Epithelial cell of prostate (primary cell): Measurements from ENCODE around the gene SULT1A2.
"Not testable (repeated sequence)": the region's sequence is repeated elsewhere in the genome, so short reads cannot be mapped to it uniquely, and the experiment has no call there.

Experiments
- DNase-seq: peaks from one replicate; pipeline ENCODE4 v3.0.0-alpha.2; 2011; ENCODE audit warnings: low read depth, low spot score
- H3K27ac ChIP-seq: fragments of 450-650 bp; 2 replicates; pipeline ENCODE4 v1.5.1; 2017; ENCODE audit warnings: mild to moderate bottlenecking

Gene SULT1A2

DNA sequence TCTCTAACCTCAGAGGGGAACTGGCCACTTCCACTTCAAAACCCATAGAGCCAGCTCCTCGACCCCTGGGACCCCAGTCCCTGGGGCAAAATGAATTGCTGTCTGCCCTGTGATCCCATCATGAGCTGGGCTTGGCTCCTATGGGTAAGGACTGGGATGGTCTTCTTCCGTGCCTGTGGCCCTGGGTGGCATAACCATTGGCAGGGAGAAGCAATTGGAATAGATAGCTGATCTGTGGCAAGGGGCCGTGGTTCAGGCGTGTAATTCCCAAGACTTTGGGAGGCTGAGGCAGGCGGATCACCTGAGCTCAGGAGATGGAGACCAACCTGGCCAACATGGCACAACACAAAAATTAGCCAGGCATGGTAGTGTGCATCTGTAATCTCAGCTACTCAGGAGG lies 4.3 kb downstream of the SULT1A2 start:
- no peak for DNase-seq

DNA sequence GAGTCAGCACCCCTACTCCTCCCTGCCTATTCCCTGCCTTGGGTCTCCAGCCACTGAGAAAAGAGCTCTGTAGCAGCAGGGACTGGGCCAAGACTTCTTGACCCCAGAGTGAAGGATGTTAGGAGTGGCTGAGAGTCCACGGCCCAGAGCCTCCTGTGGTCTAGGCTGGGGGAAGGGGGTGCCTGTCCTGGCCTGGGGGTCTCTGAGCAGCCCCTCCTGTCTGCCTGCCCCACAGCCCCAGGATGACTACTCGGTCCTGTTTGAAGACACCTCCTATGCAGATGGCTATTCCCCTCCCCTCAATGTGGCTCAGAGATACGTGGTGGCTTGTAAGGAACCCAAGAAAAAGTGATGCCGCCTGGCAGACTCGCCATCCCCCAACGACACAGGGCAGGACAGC lies 5.5 kb downstream of the SULT1A2 start:
- no peak for DNase-seq
- no peak overlapping the region for H3K27ac ChIP-seq

More for the DNA sequence above, 4.3 kb downstream of the SULT1A2 start:
- no peak overlapping the region for H3K27ac ChIP-seq

DNA sequence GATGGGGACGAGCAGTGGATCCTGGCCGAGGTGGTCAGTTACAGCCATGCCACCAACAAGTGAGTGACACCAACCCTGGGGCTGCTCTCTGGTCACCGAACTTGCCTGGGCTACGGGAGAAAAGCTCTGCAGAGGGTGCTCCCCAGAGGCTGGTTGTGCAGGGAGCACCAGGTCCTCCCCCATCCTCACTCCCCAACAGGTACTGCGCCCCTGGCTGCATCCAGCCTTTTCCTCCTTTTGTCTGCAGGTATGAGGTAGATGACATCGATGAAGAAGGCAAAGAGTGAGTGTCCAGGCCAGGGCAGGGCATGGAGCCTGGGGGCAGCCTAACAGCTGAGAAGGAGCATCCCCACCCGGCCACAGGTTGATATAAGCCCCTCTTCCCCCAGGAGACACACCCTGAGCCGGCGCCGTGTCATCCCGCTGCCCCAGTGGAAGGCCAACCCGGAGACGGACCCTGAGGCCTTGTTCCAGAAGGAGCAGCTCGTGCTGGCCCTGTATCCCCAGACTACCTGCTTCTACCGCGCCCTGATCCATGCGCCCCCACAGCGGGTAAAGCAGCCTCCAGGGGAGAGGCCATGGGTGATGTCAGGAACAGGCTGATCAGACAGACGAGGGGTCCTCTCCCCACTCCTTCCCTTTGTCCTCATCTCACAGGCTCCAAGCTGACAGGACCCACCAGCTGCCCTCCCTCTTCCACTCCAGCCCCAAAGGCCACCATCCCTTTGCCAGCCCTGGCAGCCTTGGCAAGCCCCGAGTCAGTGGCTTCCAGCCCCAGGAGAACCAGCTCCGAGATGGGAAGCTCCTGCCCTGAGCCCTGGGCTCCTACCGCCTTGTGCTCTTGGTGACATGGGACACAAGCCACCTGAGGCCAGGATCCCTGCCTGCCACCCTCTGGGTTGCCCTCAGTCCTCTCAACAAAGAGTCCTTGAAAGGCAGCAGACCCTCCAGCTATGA lies 6.2 kb downstream of the SULT1A2 start:
- no peak overlapping the region for H3K27ac ChIP-seq

DNA sequence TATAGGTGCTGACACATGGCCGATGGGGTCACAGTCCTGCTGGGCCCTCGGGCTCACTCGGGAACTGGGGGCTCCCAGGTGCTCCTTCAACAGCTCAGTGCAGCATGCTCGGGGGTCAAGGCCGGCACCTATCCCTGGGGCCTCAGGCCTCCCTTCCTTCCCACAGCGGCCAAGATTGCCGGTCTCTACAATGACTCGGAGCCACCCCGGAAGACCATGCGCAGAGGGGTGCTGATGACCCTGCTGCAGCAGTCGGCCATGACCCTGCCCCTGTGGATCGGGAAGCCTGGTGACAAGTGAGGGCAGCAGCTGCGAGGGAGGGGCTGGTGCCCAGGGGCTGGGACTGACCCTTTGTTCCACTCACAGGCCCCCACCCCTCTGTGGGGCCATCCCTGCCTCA lies 6.9 kb downstream of the SULT1A2 start:
- no peak for DNase-seq
- no peak overlapping the region for H3K27ac ChIP-seq

More for the DNA sequence above, 6.2 kb downstream of the SULT1A2 start:
- DNase-seq, result no peak

DNA sequence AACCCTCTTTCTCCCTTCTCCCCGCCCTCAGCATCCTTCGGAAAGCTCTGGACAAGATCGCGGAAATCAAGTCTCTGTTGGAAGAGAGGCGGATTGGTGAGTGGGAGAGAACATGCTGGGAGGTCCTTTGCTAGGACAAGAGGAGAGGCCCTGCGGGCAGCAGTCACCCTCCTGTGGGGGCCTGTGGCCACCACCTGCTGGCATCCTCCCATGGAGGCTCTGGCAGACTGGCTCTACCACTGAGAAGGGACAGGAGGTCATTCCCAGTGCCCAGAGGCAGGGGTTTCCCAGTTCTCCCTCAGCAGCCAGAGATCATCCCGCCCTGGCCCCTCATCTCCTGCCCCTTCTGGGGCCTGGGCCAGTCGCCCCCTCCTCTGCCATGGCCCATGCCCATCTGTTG lies 7.8 kb downstream of the SULT1A2 start:
- no peak for DNase-seq
- no peak overlapping the region for H3K27ac ChIP-seq

DNA sequence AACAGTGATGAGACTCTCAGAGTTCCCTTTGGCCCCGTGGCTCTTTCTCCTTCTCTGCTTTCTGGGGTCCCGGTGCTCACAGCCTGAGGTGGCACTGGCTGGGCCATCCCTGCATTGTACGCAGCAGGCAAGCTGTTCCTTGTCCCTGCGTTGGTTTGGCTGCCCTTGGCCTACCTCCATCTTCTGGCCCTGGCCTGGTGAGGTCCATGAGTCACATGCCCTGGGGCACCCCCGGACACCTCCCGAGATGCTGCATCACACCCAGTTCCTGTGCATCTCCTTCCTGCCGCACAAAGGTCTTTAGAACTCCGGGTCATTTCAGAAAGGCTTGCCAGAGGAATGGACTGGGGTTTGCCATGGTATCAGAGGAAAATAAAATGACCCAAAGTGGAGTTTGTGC lies 9.5 kb downstream of the SULT1A2 start:
- no peak overlapping the region for H3K27ac ChIP-seq
- no peak for DNase-seq

DNA sequence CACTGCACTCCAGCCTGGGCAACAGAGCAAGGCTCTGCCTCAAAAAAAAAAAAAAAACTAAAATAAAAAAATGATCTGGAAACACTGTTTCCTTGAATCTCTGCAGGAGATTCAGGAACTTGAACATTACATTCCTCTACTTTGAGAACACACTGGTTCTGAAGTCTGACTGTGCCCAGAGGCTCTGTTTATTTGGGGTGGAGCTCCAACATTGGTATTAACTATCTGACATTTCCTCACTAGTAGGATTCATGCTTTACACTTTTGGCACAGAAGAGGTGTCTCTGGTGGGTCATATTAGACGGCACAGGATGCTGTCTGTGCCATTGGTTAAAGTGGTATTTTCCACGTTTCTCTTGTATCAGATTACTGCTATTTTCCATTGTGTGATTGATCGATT lies 10.4 kb downstream of the SULT1A2 start:
- H3K27ac ChIP-seq, result no peak overlapping the region
- DNase-seq, result no peak

DNA sequence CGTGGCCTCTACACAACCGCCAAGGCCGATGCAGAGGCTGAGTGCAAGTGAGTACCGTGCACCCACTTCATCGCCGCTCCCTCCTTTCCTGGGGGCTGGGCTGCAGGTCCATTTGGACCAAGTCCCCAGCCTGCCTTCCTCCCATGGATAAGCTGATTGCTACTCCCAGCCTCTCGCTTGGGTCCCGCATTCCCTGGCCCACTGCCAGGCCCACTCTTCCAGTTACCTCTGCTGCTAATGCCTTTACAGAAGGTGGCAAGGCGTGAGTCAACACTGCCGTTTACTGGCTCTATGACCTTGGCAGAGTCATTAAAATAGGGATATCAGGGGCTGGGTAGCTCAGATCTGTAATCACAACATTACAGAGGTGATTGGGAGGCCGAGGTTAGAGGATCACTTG lies 11.2 kb downstream of the SULT1A2 start:
- no peak for DNase-seq
- no peak overlapping the region for H3K27ac ChIP-seq

DNA sequence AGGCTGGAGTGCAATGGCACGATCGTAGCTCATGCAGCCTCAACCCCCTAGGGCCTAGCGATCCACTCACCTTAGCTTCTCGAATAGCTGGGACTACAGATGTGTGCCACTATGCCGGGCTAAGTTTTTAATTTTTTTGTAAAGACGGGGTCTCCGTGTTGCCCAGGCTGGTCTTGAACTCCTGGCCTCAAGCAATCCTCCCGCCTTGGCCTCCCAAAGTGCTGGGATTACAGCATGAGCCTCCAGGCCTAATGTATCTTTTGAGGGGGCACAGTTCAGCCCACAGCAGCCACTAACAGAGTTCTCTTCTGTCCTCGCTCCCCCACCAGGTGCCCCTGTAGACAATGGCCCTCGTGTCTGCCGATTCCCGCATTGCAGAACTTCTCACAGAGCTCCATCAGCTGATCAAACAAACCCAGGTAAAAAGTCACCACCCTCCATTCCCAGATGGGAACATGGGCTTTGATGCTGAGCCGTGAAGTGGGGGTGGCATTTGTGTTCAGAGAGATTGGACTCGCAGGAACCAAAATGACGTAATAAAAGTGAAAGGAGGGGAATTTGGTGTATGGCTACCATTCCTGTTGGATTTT lies 16.0 kb downstream of the SULT1A2 start:
- no peak overlapping the region for H3K27ac ChIP-seq
- DNase-seq, result no peak

DNA sequence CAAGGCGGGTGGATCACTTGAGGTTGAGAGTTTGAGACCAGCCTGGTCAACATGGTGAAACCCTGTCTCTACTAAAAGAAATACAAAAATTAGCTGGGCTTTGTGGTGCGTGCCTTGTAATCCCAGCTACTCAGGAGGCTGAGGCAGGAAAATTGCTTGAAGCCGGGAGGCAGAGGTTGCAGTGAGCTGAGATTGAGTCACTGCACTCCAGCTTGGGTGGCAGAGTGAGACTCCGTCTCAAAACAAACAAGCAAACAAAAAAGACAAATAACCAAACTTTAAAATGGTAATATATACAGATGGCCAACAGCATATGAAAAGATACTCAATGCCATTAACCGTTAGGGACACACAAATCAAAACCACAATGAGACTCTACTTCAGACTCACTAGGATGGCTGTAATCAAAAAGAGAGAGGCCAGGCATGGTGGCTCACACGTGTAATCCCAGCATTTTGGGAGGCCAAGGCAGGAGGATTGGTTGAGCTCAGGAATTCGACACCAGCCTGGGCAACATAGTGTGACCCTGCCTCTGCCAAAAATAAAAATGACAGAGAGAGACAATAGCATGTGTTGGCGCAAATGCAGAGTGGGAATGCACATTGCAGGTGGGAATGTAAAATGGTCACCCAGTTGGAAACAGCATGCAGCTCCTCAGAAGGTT lies 21.3 kb downstream of the SULT1A2 start:
- no peak overlapping the region for H3K27ac ChIP-seq
- DNase-seq, result no peak

DNA sequence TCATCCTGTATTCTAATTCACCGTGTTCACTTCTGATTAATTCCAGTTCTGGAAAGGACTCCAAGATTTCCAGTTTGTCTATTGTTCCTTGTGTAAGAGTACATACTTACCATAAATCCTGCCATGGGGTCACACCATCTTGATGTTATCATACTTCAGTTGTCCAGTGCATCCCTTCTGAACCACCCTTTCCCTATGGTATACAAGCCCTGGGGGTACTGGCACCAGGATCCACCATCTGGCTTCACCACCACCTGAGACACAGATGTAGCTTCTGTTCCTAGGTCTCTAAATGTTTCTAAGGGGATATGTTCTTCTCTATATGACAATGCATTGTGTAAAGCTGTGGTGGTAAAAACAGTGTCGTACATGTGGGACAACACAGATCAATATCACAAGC lies 21.9 kb downstream of the SULT1A2 start:
- no peak for DNase-seq
- H3K27ac ChIP-seq, result no peak overlapping the region

DNA sequence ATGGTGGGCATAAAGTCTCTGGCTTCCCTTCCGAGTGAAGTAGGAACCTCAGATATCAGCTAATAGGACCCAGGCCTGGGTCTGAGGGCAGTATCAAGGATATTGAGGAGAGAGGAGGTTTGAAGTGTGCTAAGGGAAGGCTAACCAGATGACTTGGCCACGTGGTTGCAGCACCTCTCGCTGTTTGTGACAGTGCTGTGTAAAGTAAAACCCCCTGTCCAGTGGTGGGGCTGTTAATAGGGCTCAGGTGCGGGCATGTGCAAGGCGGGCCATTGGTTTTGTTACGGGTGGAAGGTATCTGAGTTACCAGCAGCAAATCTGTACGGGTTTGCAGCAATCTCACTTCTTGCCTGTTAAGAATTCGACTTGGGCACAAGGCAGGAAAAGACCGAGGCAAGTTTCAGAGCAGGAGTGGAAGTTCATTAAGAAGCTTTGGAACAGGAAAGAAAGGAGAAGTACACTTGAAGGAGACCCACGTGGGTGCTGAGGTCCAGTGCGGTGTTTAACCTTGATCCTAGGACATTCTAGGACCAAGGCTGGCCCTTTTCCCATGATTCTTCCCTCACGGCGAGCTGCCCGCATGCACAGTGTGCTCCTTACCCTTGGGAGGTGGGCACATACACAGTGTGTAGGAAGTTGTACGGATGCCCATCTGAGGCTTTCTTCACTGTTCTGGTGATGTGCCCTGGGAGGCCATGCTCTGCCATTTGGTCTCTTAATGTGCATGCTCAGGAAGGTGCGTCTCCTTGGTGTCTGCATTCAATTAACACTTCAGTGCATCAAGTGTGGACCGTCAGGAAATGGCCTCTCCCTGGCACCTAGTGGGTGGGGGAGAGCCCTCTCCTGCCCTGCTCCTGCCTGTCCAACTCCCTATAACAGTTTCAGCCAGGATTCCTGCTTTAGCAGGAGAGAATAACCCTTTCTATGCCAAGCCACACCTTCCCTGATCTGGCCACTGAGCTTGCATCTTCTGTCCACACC lies 22.8 kb downstream of the SULT1A2 start:
- no peak overlapping the region for H3K27ac ChIP-seq
- no peak for DNase-seq

DNA sequence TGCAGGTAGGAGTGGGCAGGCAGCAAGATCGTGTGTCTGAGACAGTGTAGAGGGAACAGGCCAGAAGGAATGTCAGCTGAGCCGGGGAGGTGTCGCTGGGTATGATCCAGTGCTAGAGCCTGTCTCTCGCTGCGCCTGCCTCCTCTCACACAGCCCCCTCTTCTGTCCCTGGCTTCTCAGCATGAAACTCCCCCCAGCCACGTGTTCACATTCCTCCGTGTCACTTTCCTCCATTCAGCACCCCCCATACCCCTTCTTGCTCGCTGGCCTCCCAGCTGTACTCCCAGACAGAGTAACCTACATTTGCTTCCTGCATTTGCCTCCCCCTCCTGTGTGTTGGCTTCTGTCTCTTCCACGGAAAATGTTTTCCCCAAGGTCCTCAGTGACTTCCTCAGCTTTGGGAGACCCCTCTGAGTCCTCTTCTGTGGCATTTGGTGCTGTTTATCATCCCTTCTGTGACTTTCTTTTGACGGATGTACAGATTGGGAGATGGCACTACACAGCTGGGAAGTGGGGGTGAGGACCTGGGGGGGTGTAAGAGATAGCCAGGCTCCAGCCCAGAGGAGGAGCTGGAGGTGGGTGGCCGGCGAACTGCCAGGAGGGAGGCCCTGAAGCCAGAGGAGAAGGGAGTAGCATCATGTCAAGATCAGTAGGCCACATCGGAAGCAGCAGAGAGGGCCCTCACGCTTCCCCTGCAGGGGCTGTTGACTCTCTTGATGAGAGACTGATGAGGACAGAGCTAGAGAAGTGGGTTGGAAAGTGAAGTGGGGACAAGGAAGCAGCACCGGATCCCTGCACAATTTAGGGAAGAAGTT lies 23.9 kb downstream of the SULT1A2 start:
- no peak for DNase-seq
- no peak overlapping the region for H3K27ac ChIP-seq

DNA sequence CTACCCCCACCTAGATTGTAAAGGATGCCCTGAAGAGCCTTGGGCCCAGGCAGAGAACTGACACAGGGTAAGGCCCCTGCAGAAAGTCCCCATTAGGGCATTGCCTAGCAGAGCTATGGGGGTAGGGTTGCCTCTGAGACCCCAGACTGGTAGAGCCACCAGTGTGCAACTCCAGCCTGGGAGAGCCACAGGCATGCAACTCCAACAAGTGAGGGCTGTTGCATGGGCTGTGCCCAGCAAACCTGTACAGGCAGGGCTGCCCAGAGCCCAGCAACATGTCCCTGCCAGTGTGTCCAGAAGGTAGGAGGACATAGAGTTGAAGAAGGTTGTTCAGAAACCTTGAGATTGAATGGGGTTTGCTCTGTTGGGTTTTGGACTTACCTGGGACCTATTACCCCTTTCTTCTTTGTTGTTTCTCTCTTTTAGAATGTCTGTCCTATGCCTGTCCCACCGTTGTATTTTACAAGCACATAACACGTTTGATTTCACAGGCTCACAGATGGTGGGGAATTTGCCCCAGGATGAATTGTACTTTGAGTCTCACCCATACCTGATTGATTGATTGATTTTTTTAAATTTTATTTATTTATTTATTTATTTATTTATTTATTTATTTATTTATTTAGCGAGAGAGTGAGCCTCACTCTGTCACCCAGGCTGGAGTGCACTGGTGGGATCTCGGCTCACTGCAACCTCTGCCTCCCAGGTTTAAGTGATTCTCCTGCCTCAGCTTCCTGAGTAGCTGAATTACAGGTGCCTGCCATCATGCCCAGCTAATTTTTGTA lies 26.7 kb downstream of the SULT1A2 start:
- DNase-seq, result no peak
- H3K27ac ChIP-seq, result no peak overlapping the region

DNA sequence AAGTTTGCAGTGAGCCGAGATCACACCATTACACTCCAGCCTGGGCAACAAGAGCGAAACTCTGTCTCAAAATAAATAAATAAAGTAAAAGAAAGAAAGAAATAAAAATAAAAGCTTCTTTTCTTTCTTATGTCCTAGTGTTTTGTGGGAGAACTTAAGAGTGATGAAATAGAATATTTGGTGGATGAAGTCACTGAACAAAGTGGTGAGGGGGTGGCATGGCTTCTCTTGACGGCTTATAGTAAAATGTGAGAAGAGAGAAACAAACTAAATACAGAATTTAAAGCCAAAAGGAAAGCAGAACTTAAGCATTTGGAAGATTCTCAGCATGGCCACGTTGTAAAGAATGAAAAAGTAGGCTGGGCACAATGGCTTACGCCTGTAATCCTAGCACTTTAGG lies 27.8 kb downstream of the SULT1A2 start:
- no peak for DNase-seq
- H3K27ac ChIP-seq, result no peak overlapping the region

DNA sequence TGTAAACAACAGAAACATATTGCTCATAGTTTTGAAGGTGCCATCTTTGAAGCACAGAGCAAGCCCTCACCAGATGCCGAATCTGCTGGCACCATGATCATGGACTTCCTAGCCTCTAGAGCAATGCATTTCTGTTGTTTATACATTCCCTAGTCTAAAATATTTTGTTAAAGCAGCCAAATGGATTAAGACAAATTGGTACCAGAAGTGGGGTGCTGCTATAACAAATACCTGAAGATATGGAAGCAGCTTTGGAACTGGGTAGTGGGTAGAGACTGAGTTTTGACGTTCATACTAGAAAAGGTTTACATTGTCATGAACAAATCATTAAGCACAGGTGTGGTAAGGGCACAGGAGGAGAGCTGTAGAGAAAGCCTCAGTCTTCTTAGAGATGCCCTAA lies 29.6 kb downstream of the SULT1A2 start:
- no peak for DNase-seq
- no peak overlapping the region for H3K27ac ChIP-seq

DNA sequence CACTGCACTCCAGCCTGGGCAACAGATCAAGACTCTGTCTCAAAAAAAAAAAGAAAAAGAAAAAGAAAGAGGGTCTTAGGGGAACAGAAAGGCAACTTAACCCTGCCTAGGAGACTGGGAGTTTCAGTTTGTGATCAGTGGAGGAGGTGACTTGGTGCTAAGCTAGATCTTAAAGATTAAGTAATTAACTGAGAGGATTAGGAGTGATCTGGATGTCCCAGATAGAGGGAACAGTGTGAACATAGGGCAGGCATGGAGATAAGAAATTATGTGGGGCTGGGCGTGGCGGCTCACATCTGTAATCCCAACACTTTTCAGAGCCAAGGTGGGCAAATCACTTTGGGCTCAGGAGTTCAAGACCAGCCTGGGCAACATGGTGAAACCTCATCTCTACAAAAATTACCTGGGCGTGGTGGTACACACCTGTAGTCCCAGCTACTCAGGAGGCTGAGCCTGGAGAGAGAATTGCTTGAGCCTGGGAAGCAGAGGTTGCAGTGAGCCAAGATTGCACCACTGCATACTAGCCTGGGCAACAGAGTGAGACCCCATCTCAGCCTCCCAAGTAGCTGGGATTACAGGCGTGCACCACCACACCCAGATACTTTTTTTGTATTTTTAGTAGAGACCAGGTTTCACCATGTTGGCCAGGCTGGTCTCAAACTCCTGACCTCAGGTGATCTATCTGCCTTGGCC lies 30.5 kb downstream of the SULT1A2 start:
- DNase-seq, H3K27ac ChIP-seq: not testable (repeated sequence)

DNA sequence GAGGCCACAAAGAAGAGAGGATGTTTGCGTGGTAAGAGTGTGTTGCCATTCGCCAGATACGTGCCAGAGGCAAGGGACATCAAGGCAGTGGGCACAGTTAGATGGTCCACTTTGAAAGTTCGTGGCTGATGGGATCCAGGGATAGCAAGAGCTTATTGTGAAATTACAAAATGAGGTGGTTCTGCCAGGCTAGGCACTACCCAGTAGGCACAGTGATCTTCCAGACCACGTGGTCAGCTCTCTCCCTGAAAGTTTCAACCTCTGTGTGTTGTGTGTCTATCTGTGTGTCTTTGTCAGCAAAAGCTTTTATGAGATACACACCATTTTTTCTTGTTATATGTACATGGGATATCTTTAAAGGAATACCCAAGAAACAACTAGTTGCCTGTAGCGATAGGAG lies 33.6 kb downstream of the SULT1A2 start:
- no peak overlapping the region for H3K27ac ChIP-seq
- DNase-seq, result no peak
